Astrocyte (in vitro differentiated cells and primary cell): ENCODE measurements around the gene CTTNBP2. TPM values are rescaled to one million over a fixed set of nuclear protein-coding genes. Genes with fewer than 3 reads are reported as not detected.
A peak's percentile ranks its signal among the peaks of the same experiment; 100 is the strongest.

Experiments
- DNase-seq: peaks from one replicate; pipeline ENCODE4 v3.0.0-alpha.2; 2010; ENCODE audit warnings: low read depth
- FAIRE-seq: peaks from 2 replicates; lab custom pipeline; 2011; peaks lifted over from hg19 to GRCh38; lab: Jason Lieb, UNC
- H2AFZ ChIP-seq: 2 replicates; pipeline ENCODE4 v1.6.0; 2012; ENCODE audit warnings: low read depth, low read length, inconsistent platforms
- H3K27ac ChIP-seq: 2 replicates; pipeline ENCODE4 v1.5.1; 2011; ENCODE audit warnings: low read depth, low read length, inconsistent platforms
- H3K27me3 ChIP-seq: 2 replicates; pipeline ENCODE4 v1.6.0; 2011; ENCODE audit warnings: low read length, inconsistent platforms; ENCODE audit not compliant: insufficient read depth
- H3K36me3 ChIP-seq: 2 replicates; pipeline ENCODE4 v1.5.1; 2011; ENCODE audit warnings: low read length, inconsistent platforms; ENCODE audit not compliant: insufficient read depth
- H3K4me1 ChIP-seq: 2 replicates; pipeline ENCODE4 v1.5.1; 2011; ENCODE audit warnings: low read length, inconsistent platforms; ENCODE audit not compliant: insufficient read depth
- H3K4me2 ChIP-seq: 2 replicates; pipeline ENCODE4 v1.6.0; 2012; ENCODE audit warnings: low read length, inconsistent platforms
- H3K4me3 ChIP-seq: 2 replicates; pipeline ENCODE4 v1.5.1; 2011; ENCODE audit warnings: low read depth, mild to moderate bottlenecking, low read length, inconsistent platforms; ENCODE audit not compliant: insufficient read depth
- H3K79me2 ChIP-seq: 2 replicates; pipeline ENCODE4 v1.6.0; 2012; ENCODE audit warnings: mild to moderate bottlenecking, low read length, inconsistent platforms; ENCODE audit not compliant: insufficient read depth
- H3K9ac ChIP-seq: 2 replicates; pipeline ENCODE4 v1.6.0; 2012; ENCODE audit warnings: mild to moderate bottlenecking, low read length, inconsistent platforms
- H3K9me3 ChIP-seq: 2 replicates; pipeline ENCODE4 v1.5.1; 2012; ENCODE audit warnings: low read depth, mild to moderate bottlenecking, low read length, inconsistent platforms; ENCODE audit not compliant: insufficient read depth
- H4K20me1 ChIP-seq: 2 replicates; pipeline ENCODE4 v1.6.0; 2012; ENCODE audit warnings: low read length, inconsistent platforms; ENCODE audit not compliant: insufficient read depth
- H3K27ac Mint-ChIP-seq: one replicate; pipeline ENCODE4 v1.8.0; 2021; ENCODE audit warnings: mild to moderate bottlenecking, mixed read lengths; ENCODE audit not compliant: unreplicated experiment
- H3K27me3 Mint-ChIP-seq: one replicate; pipeline ENCODE4 v1.8.0; 2021; ENCODE audit warnings: low read depth, mixed read lengths; ENCODE audit not compliant: unreplicated experiment
- H3K36me3 Mint-ChIP-seq: one replicate; pipeline ENCODE4 v1.8.0; 2021; ENCODE audit warnings: low read depth, mixed read lengths; ENCODE audit not compliant: unreplicated experiment
- H3K4me1 Mint-ChIP-seq: one replicate; pipeline ENCODE4 v1.8.0; 2021; ENCODE audit warnings: low read depth, mixed read lengths; ENCODE audit not compliant: unreplicated experiment
- H3K4me3 Mint-ChIP-seq: one replicate; pipeline ENCODE4 v1.8.0; 2021; ENCODE audit warnings: mild to moderate bottlenecking, moderate library complexity, mixed read lengths; ENCODE audit not compliant: unreplicated experiment
- H3K9me3 Mint-ChIP-seq: one replicate; pipeline ENCODE4 v1.8.0; 2021; ENCODE audit warnings: mild to moderate bottlenecking, mixed read lengths; ENCODE audit not compliant: unreplicated experiment
- EZH2 ChIP-seq: IDR thresholded peaks from 2 replicates; pipeline ENCODE4 v1.6.1; 2012; ENCODE audit warnings: mild to moderate bottlenecking, low read length, inconsistent platforms; ENCODE audit not compliant: insufficient read depth
- total RNA-seq: library from RNA; stranded (reverse); gene quantifications from 2 replicates; pipeline ENCODE4 v1.2.1, GENCODE V29; 2021
- TF ChIP-seq, protein P1 (sequence below): IDR thresholded peaks from 2 replicates; pipeline ENCODE4 v1.5.1; 2011; ENCODE audit warnings: low read depth, mild to moderate bottlenecking, inconsistent platforms, low read length, moderate library complexity; ENCODE audit not compliant: insufficient read depth

CTTNBP2 gene
- total RNA-seq, 1 donor from 2014 or later: 4.9 TPM

DNA sequence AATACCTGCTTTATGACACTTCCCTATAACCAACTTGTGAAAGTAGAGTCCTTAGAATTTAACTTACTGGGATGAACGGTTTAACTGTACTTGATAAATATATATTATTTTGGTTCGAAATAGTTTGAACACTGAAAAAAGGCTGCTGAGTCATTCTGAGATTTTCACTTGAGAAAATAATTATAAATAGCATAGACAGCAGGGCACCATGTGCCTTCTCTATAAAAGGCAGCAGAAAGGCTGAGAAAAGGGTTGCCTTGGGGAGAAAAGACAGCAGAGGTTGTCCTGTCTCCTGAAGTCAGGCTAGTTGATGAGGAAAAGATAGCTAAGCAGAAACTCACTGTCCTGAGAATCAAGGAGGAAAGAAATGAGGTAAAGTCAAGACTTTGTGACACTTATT lies 92.4 kb downstream of the CTTNBP2 start:
- no peak overlapping the region for H3K4me3 ChIP-seq
- no peak for FAIRE-seq
- Mint-ChIP-seq H3K9me3 (no peaks in the 10 kb centered on the region), H3K4me3 (no peak overlapping the region), H3K36me3 (no peaks in the 10 kb centered on the region), H3K27ac (peak overlapping the region; percentile 73), H3K4me1 (peaks cover 10% of the 10 kb centered on the region), H3K27me3 (no peaks in the 10 kb centered on the region)
- peak overlapping the region; percentile 30 for H3K4me2 ChIP-seq
- DNase-seq: peak; percentile 12
- H2AFZ ChIP-seq: no peak overlapping the region
- H4K20me1 ChIP-seq: no peaks in the 10 kb centered on the region
- H3K79me2 ChIP-seq: no peaks in the 10 kb centered on the region
- TF ChIP-seq, protein P1, sequence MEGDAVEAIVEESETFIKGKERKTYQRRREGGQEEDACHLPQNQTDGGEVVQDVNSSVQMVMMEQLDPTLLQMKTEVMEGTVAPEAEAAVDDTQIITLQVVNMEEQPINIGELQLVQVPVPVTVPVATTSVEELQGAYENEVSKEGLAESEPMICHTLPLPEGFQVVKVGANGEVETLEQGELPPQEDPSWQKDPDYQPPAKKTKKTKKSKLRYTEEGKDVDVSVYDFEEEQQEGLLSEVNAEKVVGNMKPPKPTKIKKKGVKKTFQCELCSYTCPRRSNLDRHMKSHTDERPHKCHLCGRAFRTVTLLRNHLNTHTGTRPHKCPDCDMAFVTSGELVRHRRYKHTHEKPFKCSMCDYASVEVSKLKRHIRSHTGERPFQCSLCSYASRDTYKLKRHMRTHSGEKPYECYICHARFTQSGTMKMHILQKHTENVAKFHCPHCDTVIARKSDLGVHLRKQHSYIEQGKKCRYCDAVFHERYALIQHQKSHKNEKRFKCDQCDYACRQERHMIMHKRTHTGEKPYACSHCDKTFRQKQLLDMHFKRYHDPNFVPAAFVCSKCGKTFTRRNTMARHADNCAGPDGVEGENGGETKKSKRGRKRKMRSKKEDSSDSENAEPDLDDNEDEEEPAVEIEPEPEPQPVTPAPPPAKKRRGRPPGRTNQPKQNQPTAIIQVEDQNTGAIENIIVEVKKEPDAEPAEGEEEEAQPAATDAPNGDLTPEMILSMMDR: no peak
- no peak for TF ChIP-seq EZH2
- no peaks in the 10 kb centered on the region for H3K36me3 ChIP-seq
- no peaks in the 10 kb centered on the region for H3K27me3 ChIP-seq
- peaks cover 5% of the 10 kb centered on the region for H3K4me1 ChIP-seq
- no peaks in the 10 kb centered on the region for H3K9me3 ChIP-seq
- no peak overlapping the region for H3K9ac ChIP-seq
- peak overlapping the region; percentile 48 for H3K27ac ChIP-seq

DNA sequence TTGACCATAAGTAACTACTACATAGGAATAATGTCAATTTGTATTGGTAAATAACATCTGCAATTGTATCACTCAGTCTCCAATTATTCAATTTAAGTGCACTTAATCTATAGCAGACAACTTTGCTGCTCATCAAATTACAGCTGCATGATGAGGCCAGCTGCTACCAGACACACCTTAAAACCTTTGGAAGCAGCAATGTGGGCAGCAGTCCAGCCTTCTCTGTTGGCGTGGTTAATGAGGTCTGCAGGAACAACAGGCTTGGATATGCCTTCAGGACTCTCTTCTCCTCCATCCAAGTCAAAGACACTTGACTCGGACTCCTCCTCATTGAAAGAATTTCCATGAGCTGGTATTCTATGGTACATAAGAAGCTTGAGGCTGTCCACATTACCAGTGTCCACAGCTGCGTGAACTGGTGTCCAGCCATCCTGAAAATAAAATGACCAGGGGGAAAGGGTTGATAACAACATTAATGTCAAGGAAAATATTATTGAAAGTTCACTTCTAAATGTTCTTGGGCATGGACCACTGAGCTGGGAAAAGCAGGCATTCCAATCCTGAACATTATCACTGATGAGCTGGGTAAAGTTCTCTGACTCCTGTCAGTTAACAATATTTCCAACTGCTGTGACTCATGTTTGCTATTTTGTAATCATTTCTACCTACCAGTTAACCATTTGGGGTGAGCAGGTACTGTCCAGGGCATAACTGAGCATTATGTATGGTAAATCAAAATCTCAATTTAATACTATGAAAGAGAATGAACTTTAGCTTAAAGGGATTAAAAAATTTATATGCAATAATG lies 95.7 kb downstream of the CTTNBP2 start:
- Mint-ChIP-seq H3K27ac (no peak overlapping the region), H3K4me1 (peaks cover 10% of the 10 kb centered on the region), H3K9me3 (no peaks in the 10 kb centered on the region), H3K4me3 (no peak overlapping the region), H3K27me3 (no peaks in the 10 kb centered on the region), H3K36me3 (no peaks in the 10 kb centered on the region)
- FAIRE-seq: no peak
- no peak overlapping the region for H2AFZ ChIP-seq
- H3K36me3 ChIP-seq: no peaks in the 10 kb centered on the region
- no peak overlapping the region for H3K9ac ChIP-seq
- H3K4me2 ChIP-seq: no peak overlapping the region
- H3K27ac ChIP-seq: no peak overlapping the region
- no peak for DNase-seq
- no peaks in the 10 kb centered on the region for H4K20me1 ChIP-seq
- no peak overlapping the region for H3K4me3 ChIP-seq
- TF ChIP-seq EZH2: no peak
- TF ChIP-seq, protein P1: no peak
- H3K27me3 ChIP-seq: no peaks in the 10 kb centered on the region
- no peaks in the 10 kb centered on the region for H3K9me3 ChIP-seq
- no peaks in the 10 kb centered on the region for H3K79me2 ChIP-seq
- H3K4me1 ChIP-seq: peaks cover 5% of the 10 kb centered on the region

DNA sequence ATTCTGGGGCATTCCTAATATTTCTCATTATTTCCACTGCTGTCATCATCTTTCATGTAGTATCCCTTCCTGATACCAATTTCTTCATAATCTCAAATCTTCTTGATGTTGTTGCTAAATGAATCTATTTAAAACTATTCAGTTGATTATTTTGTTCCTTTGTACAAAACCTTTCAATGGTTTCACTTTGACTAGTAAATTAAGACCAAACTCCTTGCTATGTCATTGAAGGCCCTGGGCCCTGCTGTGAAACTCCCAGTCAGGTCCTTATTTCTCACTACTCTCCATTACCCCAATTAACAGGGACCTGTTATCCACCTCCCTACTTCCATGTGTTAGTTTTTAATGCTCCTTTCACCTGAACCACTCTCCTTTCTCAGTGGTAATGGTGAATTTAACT lies 97.0 kb downstream of the CTTNBP2 start:
- no peaks in the 10 kb centered on the region for H3K79me2 ChIP-seq
- no peak for DNase-seq
- Mint-ChIP-seq H3K9me3 (no peaks in the 10 kb centered on the region), H3K27me3 (no peaks in the 10 kb centered on the region), H3K36me3 (no peaks in the 10 kb centered on the region), H3K4me1 (peaks cover 8% of the 10 kb centered on the region), H3K4me3 (no peak overlapping the region), H3K27ac (no peak overlapping the region)
- H3K27me3 ChIP-seq: no peaks in the 10 kb centered on the region
- FAIRE-seq: no peak
- H3K9ac ChIP-seq: no peak overlapping the region
- no peaks in the 10 kb centered on the region for H3K36me3 ChIP-seq
- no peaks in the 10 kb centered on the region for H3K9me3 ChIP-seq
- no peak overlapping the region for H3K27ac ChIP-seq
- H2AFZ ChIP-seq: no peak overlapping the region
- H3K4me2 ChIP-seq: no peak overlapping the region
- no peak overlapping the region for H3K4me3 ChIP-seq
- H4K20me1 ChIP-seq: no peaks in the 10 kb centered on the region
- TF ChIP-seq EZH2: no peak
- TF ChIP-seq, protein P1: no peak
- H3K4me1 ChIP-seq: peaks cover 5% of the 10 kb centered on the region
